GM12891 (cell line): ENCODE results near the gene VGLL4.

ENCODE experiments used
- PAX5 ChIP-seq: IDR thresholded peaks from 2 replicates; pipeline ENCODE4 v1.6.1; 2011; ENCODE audit warnings: low read length, moderate library complexity, mild to moderate bottlenecking; ENCODE audit not compliant: insufficient read depth, severe bottlenecking
- POLR2A ChIP-seq: IDR thresholded peaks from 2 replicates; pipeline ENCODE4 v1.6.1; 2011; ENCODE audit warnings: low read depth, low read length, control low read depth
- POLR2AphosphoS5 ChIP-seq: IDR thresholded peaks from 2 replicates; pipeline ENCODE4 v1.6.1; 2011; ENCODE audit warnings: low read depth, low read length, control low read depth
- SPI1 ChIP-seq: IDR thresholded peaks from 2 replicates; pipeline ENCODE4 v1.6.1; 2011; ENCODE audit warnings: low read depth, low read length, control low read depth
- TAF1 ChIP-seq: IDR thresholded peaks from 2 replicates; pipeline ENCODE4 v1.6.1; 2011; ENCODE audit warnings: low read depth, low read length, control low read depth

- TF ChIP-seq POLR2A = no peak
- TF ChIP-seq TAF1 = no peak
- no peak for TF ChIP-seq POLR2AphosphoS5
- no peak for TF ChIP-seq SPI1
- TF ChIP-seq PAX5 = no peak
Observed at GRCh38 chr3:11514191-11514821, 129.4 kb downstream of the VGLL4 start.
